ENCODE results near the gene ATP9A.

DNA sequence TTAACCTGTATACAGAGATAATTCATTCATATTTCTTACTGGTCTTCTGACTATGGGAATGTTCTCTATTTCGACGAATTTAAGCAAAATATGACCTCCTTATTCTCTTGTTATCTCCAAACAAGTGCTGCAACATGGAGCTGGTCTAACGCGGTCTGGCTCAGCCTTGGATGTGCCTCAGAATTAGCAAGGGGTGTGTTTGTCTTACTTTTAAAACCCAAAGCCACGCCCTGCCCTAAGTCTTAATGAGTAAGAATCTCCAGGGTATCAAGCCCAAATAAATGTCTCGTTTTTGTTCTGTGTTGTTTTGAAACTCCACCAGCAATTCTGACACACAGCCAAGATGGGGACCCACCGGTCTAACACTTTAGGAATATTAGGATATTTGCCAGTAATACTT is 99.2 kb downstream of the ATP9A start:
- TF ChIP-seq POLR2A (IDR thresholded peaks at IDR 0.05) = no peak
- TF ChIP-seq, protein P1, sequence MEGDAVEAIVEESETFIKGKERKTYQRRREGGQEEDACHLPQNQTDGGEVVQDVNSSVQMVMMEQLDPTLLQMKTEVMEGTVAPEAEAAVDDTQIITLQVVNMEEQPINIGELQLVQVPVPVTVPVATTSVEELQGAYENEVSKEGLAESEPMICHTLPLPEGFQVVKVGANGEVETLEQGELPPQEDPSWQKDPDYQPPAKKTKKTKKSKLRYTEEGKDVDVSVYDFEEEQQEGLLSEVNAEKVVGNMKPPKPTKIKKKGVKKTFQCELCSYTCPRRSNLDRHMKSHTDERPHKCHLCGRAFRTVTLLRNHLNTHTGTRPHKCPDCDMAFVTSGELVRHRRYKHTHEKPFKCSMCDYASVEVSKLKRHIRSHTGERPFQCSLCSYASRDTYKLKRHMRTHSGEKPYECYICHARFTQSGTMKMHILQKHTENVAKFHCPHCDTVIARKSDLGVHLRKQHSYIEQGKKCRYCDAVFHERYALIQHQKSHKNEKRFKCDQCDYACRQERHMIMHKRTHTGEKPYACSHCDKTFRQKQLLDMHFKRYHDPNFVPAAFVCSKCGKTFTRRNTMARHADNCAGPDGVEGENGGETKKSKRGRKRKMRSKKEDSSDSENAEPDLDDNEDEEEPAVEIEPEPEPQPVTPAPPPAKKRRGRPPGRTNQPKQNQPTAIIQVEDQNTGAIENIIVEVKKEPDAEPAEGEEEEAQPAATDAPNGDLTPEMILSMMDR (IDR thresholded peaks at IDR 0.05) = no peak
